Duodenal mucosa (tissue), 2 donors: ENCODE data around the gene LPIN3.
A peak's percentile ranks its signal among the peaks of the same experiment; 100 is the strongest.

Experiments used
- H3K27ac ChIP-seq: one replicate; pipeline ENCODE4 v1.7.0; 2013; ENCODE audit warnings: low read depth, low read length
- H3K27me3 ChIP-seq, 2 donors: one replicate each; pipeline ENCODE4 v1.7.0; 2013; ENCODE audit warnings: low read length in 2 of 2, control low read depth in 1 of 2; ENCODE audit not compliant: insufficient read depth in 2 of 2, control insufficient read depth in 1 of 2
- H3K36me3 ChIP-seq, 2 donors: one replicate each; pipeline ENCODE4 v1.7.0; 2013; ENCODE audit warnings: low read length in 2 of 2, control low read depth in 1 of 2; ENCODE audit not compliant: insufficient read depth in 2 of 2, control insufficient read depth in 1 of 2
- H3K4me1 ChIP-seq, 2 donors: one replicate each; pipeline ENCODE4 v1.7.0; 2013; ENCODE audit warnings: low read length in 2 of 2, control low read depth in 1 of 2; ENCODE audit not compliant: insufficient read depth in 2 of 2, control insufficient read depth in 1 of 2
- H3K4me3 ChIP-seq, 2 donors: one replicate each; pipeline ENCODE4 v1.7.0; 2013; ENCODE audit warnings: low read length in 2 of 2, low read depth in 1 of 2
- H3K9ac ChIP-seq, 2 donors: one replicate each; pipeline ENCODE4 v1.7.0; 2013; ENCODE audit warnings: low read length in 2 of 2, low read depth in 1 of 2
- H3K9me3 ChIP-seq, 2 donors: one replicate each; pipeline ENCODE4 v1.7.0; 2013; ENCODE audit warnings: low read length in 2 of 2, control low read depth in 1 of 2; ENCODE audit not compliant: control insufficient read depth in 1 of 2

LPIN3 gene

GRCh38 chr20:41340327-41341055 is at the start of gene LPIN3:
TSS of gene LPIN3 (plus strand) at chr20:41340821. CDS start at chr20:41345804, 4,983 bp downstream.
- Histone ChIP-seq H3K4me1 (peaks cover 24 to 26% of the 10 kb centered on the region in 2 donors), H3K27ac (peak within 1 kb of the TSS; percentile 79), H3K36me3 (peaks cover 5 to 8% of the 10 kb centered on the region in 2 donors), H3K27me3 (no peaks in the 10 kb centered on the region), H3K4me3 (peak within 1 kb of the TSS; percentile 70 to 83), H3K9ac (peak within 1 kb of the TSS; percentile 70 to 82), H3K9me3 (no peaks in the 10 kb centered on the region)

- H3K4me3 ChIP-seq, result no peak overlapping the region
- no peaks in the 10 kb centered on the region for H3K9me3 ChIP-seq
- H3K4me1 ChIP-seq, result no peaks in the 10 kb centered on the region
- H3K9ac ChIP-seq, result no peak overlapping the region
- H3K27ac ChIP-seq, result no peak overlapping the region
- no peaks in the 10 kb centered on the region for H3K36me3 ChIP-seq
- H3K27me3 ChIP-seq, result no peaks in the 10 kb centered on the region
Measured at GRCh38 chr20:41293269-41294037, 47.2 kb upstream of the LPIN3 start.

- H3K27me3 ChIP-seq, result no peaks in the 10 kb centered on the region
Measured at GRCh38 chr20:41299899-41300298, 40.7 kb upstream of the LPIN3 start.

GRCh38 chr20:41300383-41300782 is 40.2 kb upstream of the LPIN3 start:
- H3K4me1 ChIP-seq, result peaks cover 0 to 7% of the 10 kb centered on the region in 2 donors
- H3K9ac ChIP-seq, result no peak overlapping the region
- no peak overlapping the region for H3K27ac ChIP-seq

More at GRCh38 chr20:41299899-41300298, 40.7 kb upstream of the LPIN3 start:
- no peak overlapping the region for H3K4me3 ChIP-seq
- no peak overlapping the region for H3K9ac ChIP-seq
- no peaks in the 10 kb centered on the region for H3K36me3 ChIP-seq
- no peaks in the 10 kb centered on the region for H3K9me3 ChIP-seq
- H3K4me1 ChIP-seq, result peaks cover 0 to 7% of the 10 kb centered on the region in 2 donors
- H3K27ac ChIP-seq, result no peak overlapping the region

GRCh38 chr20:41300886-41301285 is 39.7 kb upstream of the LPIN3 start:
- no peak overlapping the region for H3K9ac ChIP-seq
- H3K4me3 ChIP-seq, result no peak overlapping the region
- no peaks in the 10 kb centered on the region for H3K9me3 ChIP-seq
- H3K36me3 ChIP-seq, result no peaks in the 10 kb centered on the region
- no peak overlapping the region for H3K27ac ChIP-seq
- H3K27me3 ChIP-seq, result no peaks in the 10 kb centered on the region
- H3K4me1 ChIP-seq, result peaks cover 0 to 7% of the 10 kb centered on the region in 2 donors

More at GRCh38 chr20:41300383-41300782, 40.2 kb upstream of the LPIN3 start:
- Histone ChIP-seq H3K4me3 (no peak overlapping the region), H3K9me3 (no peaks in the 10 kb centered on the region), H3K36me3 (no peaks in the 10 kb centered on the region), H3K27me3 (no peaks in the 10 kb centered on the region)

- peaks cover 9 to 20% of the 10 kb centered on the region in 2 donors for H3K4me1 ChIP-seq
- no peaks in the 10 kb centered on the region for H3K27me3 ChIP-seq
- no peak overlapping the region for H3K27ac ChIP-seq
- H3K4me3 ChIP-seq, result no peak overlapping the region
- no peaks in the 10 kb centered on the region for H3K9me3 ChIP-seq
- no peaks in the 10 kb centered on the region for H3K36me3 ChIP-seq
- H3K9ac ChIP-seq, result no peak overlapping the region
Measured at GRCh38 chr20:41304002-41304401, 36.6 kb upstream of the LPIN3 start.

- H3K4me3 ChIP-seq, result no peak overlapping the region
- H3K36me3 ChIP-seq, result no peaks in the 10 kb centered on the region
- no peak overlapping the region for H3K27ac ChIP-seq
- H3K27me3 ChIP-seq, result no peaks in the 10 kb centered on the region
- H3K9me3 ChIP-seq, result no peaks in the 10 kb centered on the region
- peaks cover 15 to 24% of the 10 kb centered on the region in 2 donors for H3K4me1 ChIP-seq
- H3K9ac ChIP-seq, result no peak overlapping the region
Measured at GRCh38 chr20:41304424-41305079, 36.1 kb upstream of the LPIN3 start.

- H3K4me3 ChIP-seq, result no peak overlapping the region
Measured at GRCh38 chr20:41306061-41306727, 34.4 kb upstream of the LPIN3 start.

GRCh38 chr20:41307021-41307420 is 33.6 kb upstream of the LPIN3 start:
- Histone ChIP-seq H3K9ac (no peak overlapping the region), H3K9me3 (no peaks in the 10 kb centered on the region), H3K36me3 (no peaks in the 10 kb centered on the region), H3K4me1 (peaks cover 16 to 24% of the 10 kb centered on the region in 2 donors), H3K27ac (no peak overlapping the region), H3K27me3 (no peaks in the 10 kb centered on the region), H3K4me3 (no peak overlapping the region)

More at GRCh38 chr20:41306061-41306727, 34.4 kb upstream of the LPIN3 start:
- peaks cover 16 to 26% of the 10 kb centered on the region in 2 donors for H3K4me1 ChIP-seq
- H3K9ac ChIP-seq, result no peak overlapping the region
- no peaks in the 10 kb centered on the region for H3K27me3 ChIP-seq
- H3K9me3 ChIP-seq, result no peaks in the 10 kb centered on the region
- no peaks in the 10 kb centered on the region for H3K36me3 ChIP-seq
- no peak overlapping the region for H3K27ac ChIP-seq
